HUDEP-2 (cell line): Measurements from ENCODE around the gene UTF1.
"Not testable (repeated sequence)": the region's sequence is repeated elsewhere in the genome, so short reads cannot be mapped to it uniquely, and the experiment has no call there.

ENCODE experiments used
- DNase-seq, 76 experiments: peaks; one replicate each; lab custom pipeline; 2025; ENCODE audit not compliant: unreplicated experiment in 76 of 76; lab: John Stamatoyannopoulos, UW

The UTF1 gene

DNA sequence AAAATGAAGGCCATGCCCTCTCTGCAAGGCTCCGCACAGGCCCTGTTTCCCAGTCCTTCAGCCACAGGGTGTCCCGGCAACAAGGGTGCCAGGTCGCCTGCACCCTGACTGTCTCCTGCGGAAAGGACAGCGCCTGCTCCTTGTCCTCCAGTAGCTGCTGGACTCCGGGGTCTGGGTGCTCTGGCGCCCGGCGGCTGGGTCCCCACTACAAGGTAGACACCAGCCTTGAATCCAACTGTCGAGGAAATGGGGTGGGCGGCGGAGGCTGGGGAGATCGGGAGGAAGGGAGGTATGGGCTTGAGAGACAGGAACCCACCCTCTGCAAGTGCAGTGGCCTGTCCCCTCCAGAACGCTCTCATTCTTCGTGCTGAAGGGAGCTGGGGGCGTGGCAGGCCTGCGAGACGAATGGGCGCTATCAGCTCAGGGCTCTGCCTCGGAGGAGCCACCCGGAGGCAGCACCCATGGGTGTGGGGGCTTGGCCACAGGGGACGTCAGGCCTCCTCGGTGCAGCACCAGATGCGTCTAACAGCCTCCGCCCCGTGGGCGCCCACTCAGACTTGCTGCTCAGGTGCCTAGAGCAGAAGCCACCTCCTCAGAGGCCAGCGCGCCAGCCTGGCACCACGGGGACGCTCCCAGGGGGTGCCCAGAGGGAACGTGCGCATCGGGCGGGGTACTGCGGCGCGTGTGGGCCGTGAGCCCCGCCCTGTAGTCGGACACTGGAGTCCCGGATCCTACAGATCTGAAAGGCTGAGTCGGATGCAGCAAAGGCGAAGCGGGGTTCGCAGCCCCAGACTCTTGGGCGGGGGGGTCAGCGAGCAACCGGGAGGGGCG lies 31.1 kb downstream of the UTF1 start:
- DNase-seq, result peak in 65 of 76 experiments; percentile 8 to 81 (median 65)

- peak in 72 of 76 experiments; percentile 18 to 94 (median 84) for DNase-seq
These were observed 31.8 kb downstream of the UTF1 start for GRCh38 chr10:133261726-133262325.

- DNase-seq, result no peak
These were observed 32.7 kb downstream of the UTF1 start for GRCh38 chr10:133262696-133263095.

DNA sequence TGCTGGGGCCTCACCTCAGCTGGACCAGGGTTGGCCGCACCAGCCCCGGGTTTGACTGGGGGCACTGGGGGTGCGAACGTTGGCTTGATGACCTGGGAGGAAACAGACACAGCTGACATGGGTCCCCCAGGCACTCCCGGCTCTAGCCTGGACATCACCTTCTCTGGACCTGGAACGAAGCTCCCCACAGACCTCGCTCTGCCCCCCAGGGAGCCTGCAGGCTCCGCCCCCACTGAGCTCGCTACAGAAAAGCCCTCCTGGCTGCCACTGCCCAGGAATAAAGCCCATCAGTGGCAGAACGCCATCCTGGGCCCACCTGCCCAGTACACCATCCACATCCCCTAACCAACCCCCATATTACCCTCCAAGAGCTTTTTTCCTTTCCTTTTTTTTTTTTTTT lies 33.7 kb downstream of the UTF1 start:
- DNase-seq, result no peak

- peak in 14 of 76 experiments; percentile 9 to 26 (median 13) for DNase-seq
These were observed 34.4 kb downstream of the UTF1 start for GRCh38 chr10:133264461-133264860.

DNA sequence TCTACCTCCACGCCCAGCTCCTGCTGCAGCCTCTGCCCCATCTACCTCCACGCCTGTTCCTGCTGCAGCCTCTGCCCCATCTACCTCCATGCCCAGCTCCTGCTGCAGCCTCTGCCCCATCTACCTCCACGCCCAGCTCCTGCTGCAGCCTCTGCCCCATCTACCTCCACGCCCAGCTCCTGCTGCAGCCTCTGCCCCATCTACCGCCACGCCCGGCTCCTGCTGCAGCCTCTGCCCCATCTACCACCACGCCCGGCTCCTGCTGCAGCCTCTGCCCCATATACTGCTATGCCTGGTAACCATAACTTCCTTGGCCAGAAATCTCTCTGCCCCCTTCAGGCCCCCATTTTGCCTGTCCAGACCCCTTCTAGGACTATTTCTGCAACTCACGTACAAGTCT lies 35.0 kb downstream of the UTF1 start:
- DNase-seq, result not testable (repeated sequence)

- no peak for DNase-seq
These were observed 36.2 kb downstream of the UTF1 start for GRCh38 chr10:133266056-133266795.

DNA sequence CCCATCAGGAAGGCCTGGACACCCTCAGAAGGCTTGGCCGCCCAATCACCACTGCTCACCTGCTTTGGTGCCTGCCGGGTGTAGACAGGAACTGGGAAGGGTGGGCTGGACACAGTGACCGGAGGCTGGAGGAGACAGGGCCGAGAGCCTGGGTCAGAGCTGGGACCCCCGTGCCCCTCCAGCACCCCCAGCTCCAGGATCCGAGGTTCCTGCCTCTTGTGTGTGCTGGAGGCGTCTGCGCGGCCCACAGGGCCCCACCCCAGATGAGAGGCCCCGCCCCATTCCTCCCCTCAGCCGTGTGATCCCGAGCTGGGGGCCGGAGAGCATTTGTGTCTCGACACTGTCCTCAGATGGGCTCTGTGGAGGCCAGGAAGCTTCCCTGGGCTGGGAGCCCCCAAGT lies 37.3 kb downstream of the UTF1 start:
- no peak for DNase-seq

DNA sequence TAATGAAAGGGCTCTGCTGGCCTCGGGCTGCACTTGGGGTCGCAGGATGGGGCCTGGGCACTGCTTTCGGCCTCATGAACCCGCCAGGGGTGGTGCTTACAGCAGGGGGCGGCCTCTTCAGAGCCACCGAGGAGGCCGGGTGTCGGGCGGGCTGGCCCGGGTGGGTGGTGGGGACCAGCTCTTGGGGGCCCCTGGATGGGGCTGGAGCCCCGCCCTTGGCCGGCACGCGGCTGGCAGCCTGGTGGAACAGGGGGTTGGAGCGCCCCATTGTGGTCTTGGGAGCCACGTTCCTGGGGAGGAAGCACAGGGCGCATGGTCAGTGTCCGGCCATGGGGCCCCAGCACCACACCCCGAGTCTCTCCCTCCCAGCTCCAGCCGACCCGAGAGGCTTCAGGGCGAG lies 37.8 kb downstream of the UTF1 start:
- DNase-seq, result no peak

DNA sequence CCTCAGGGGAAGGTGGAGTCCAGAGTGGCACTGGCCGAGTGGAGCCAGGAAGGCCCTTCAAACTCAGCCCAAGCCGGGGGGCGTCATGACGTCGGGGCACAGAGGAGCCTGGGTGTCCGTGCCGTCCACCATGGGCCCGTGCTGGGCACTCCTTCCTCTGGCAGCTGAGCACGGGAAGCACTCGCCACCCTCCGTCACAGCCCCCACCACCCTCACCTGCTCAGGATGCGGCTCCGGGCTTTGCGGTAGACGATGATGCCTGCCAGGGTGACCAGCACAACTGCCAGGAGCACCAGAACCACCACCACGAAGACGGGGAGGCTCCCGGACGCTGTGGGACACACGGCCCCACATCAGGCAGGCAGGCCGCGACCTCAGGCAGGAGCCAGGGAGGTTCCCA lies 38.5 kb downstream of the UTF1 start:
- DNase-seq, result no peak

DNA sequence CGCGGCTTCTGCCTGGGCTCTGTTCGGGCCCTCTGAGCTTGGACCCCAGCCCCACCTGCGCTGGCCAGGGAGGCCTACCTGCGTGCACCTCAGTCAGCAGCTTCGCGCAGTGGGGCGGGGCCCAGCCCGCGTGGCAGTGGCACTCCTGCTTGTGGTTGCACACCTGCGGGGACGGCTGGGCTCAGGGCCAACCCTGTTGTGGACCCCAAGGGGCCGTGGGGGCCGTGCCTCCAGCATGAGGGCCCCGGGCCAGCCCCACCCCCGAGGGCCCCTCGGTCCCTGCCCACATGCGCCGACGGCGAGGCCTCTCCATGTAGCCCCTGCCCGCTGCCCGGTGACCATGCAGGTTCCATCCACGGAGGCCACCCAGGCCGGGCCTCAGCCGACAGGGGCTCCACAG lies 39.4 kb downstream of the UTF1 start:
- no peak for DNase-seq

- no peak for DNase-seq
These were observed 40.2 kb downstream of the UTF1 start for GRCh38 chr10:133270204-133270603.

DNA sequence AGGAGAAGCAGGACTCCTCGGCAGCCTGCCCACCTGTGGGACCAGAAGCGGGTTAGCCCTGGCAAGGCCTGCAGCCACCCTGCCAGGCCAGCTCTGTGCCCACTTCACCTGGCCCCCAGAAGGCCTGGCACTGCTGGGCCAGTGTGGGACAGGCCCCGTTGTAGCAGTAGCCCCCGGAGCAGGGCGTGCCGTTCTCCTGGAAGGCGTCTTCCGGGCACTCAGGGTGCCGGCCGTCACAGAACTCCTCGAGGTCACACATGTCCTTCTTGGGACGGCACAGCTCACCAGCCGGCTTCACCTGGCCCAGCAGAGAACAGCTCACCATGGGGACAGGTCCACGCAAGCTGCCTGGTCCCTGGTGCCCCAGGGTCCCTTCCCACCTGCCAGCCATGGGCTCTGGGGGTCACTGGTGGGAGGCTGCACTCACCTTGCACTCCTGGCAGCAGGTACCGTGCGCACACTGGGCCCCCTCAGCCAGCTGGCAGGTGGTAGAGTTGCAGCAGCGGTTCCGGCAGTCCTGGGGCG lies 40.8 kb downstream of the UTF1 start:
- DNase-seq, result no peak

- DNase-seq, result no peak
These were observed 41.7 kb downstream of the UTF1 start for GRCh38 chr10:133271521-133272300.

GRCh38 chr10:133272301-133272963 lies 42.4 kb downstream of the UTF1 start:
- DNase-seq, result no peak

GRCh38 chr10:133272964-133273420 lies 43.0 kb downstream of the UTF1 start:
- DNase-seq, result no peak

GRCh38 chr10:133273534-133274143 lies 43.6 kb downstream of the UTF1 start:
- no peak for DNase-seq

GRCh38 chr10:133274751-133275683 lies 45.0 kb downstream of the UTF1 start:
- peak in 30 of 76 experiments; percentile 4 to 46 (median 24) for DNase-seq
